GM23338 (cell line): ENCODE results near the gene ALKAL2.
"Not testable (repeated sequence)": the region's sequence is repeated elsewhere in the genome, so short reads cannot be mapped to it uniquely, and the experiment has no call there.

Experiments used
- EZH2 ChIP-seq: fragments of 200-600 bp; sonication (generic); IDR thresholded peaks from one replicate; pipeline ENCODE4 v1.8.0; 2017; ENCODE audit warnings: antibody characterized with exemption, mild to moderate bottlenecking, low read depth; ENCODE audit not compliant: unreplicated experiment
- EZH2phosphoT487 ChIP-seq: fragments of 200-600 bp; sonication (generic); IDR thresholded peaks from one replicate; pipeline ENCODE4 v1.8.1; 2018; ENCODE audit warnings: antibody characterized with exemption; ENCODE audit not compliant: unreplicated experiment
- JUNB ChIP-seq: IDR thresholded peaks from one replicate; pipeline ENCODE4 v1.6.1; 2016; ENCODE audit warnings: antibody characterized with exemption; ENCODE audit not compliant: unreplicated experiment
- POLR2AphosphoS5 ChIP-seq: IDR thresholded peaks from 2 replicates; pipeline ENCODE4 v1.6.1; 2016; ENCODE audit warnings: antibody characterized with exemption, low read depth
- TF ChIP-seq, protein P1 (sequence below), 2 experiments: fragments of 200-600 bp in 1 of 2; sonication (generic) in 1 of 2; conservative IDR thresholded peaks; 2 replicates each; pipeline versions ENCODE4 v1.5.1 to v1.6.1; 2016 to 2017; ENCODE audit warnings: antibody characterized with exemption in 2 of 2, low read depth in 2 of 2, mild to moderate bottlenecking in 2 of 2, moderate library complexity in 1 of 2
- TF ChIP-seq, protein P2 (sequence below): IDR thresholded peaks from 2 replicates; pipeline ENCODE4 v1.6.1; 2016; ENCODE audit warnings: antibody characterized with exemption
- TF ChIP-seq, protein P3 (sequence below): IDR thresholded peaks from one replicate; pipeline ENCODE4 v1.6.1; 2018; ENCODE audit warnings: antibody characterized with exemption; ENCODE audit not compliant: unreplicated experiment

- TF ChIP-seq, protein P1, sequence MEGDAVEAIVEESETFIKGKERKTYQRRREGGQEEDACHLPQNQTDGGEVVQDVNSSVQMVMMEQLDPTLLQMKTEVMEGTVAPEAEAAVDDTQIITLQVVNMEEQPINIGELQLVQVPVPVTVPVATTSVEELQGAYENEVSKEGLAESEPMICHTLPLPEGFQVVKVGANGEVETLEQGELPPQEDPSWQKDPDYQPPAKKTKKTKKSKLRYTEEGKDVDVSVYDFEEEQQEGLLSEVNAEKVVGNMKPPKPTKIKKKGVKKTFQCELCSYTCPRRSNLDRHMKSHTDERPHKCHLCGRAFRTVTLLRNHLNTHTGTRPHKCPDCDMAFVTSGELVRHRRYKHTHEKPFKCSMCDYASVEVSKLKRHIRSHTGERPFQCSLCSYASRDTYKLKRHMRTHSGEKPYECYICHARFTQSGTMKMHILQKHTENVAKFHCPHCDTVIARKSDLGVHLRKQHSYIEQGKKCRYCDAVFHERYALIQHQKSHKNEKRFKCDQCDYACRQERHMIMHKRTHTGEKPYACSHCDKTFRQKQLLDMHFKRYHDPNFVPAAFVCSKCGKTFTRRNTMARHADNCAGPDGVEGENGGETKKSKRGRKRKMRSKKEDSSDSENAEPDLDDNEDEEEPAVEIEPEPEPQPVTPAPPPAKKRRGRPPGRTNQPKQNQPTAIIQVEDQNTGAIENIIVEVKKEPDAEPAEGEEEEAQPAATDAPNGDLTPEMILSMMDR (conservative IDR thresholded peaks at IDR 0.05; ENCODE audit: low read depth in 2 of 2): not testable (repeated sequence)
- TF ChIP-seq EZH2phosphoT487, POLR2AphosphoS5, EZH2, JUNB: not testable (repeated sequence)
- TF ChIP-seq, protein P2, sequence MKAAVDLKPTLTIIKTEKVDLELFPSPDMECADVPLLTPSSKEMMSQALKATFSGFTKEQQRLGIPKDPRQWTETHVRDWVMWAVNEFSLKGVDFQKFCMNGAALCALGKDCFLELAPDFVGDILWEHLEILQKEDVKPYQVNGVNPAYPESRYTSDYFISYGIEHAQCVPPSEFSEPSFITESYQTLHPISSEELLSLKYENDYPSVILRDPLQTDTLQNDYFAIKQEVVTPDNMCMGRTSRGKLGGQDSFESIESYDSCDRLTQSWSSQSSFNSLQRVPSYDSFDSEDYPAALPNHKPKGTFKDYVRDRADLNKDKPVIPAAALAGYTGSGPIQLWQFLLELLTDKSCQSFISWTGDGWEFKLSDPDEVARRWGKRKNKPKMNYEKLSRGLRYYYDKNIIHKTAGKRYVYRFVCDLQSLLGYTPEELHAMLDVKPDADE: not testable (repeated sequence)
- TF ChIP-seq, protein P3, sequence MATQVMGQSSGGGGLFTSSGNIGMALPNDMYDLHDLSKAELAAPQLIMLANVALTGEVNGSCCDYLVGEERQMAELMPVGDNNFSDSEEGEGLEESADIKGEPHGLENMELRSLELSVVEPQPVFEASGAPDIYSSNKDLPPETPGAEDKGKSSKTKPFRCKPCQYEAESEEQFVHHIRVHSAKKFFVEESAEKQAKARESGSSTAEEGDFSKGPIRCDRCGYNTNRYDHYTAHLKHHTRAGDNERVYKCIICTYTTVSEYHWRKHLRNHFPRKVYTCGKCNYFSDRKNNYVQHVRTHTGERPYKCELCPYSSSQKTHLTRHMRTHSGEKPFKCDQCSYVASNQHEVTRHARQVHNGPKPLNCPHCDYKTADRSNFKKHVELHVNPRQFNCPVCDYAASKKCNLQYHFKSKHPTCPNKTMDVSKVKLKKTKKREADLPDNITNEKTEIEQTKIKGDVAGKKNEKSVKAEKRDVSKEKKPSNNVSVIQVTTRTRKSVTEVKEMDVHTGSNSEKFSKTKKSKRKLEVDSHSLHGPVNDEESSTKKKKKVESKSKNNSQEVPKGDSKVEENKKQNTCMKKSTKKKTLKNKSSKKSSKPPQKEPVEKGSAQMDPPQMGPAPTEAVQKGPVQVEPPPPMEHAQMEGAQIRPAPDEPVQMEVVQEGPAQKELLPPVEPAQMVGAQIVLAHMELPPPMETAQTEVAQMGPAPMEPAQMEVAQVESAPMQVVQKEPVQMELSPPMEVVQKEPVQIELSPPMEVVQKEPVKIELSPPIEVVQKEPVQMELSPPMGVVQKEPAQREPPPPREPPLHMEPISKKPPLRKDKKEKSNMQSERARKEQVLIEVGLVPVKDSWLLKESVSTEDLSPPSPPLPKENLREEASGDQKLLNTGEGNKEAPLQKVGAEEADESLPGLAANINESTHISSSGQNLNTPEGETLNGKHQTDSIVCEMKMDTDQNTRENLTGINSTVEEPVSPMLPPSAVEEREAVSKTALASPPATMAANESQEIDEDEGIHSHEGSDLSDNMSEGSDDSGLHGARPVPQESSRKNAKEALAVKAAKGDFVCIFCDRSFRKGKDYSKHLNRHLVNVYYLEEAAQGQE: not testable (repeated sequence)
Measured at GRCh38 chr2:315925-316324, 28.0 kb upstream of the ALKAL2 start.
